HG02763 (cell line): ENCODE results near the gene C17orf78.
A peak's percentile ranks its signal among the peaks of the same experiment; 100 is the strongest.
"Not testable (repeated sequence)": the region's sequence is repeated elsewhere in the genome, so short reads cannot be mapped to it uniquely, and the experiment has no call there.

Experiments
- ATAC-seq: cut with Tn5 transposase; IDR thresholded peaks from one replicate; pipeline ENCODE4 v1.9.1; 2021; ENCODE audit warnings: mild to moderate bottlenecking, moderate library complexity; ENCODE audit not compliant: unreplicated experiment

C17orf78 gene

GRCh38 chr17:37375706-37376105 is at the start of gene C17orf78:
C17orf78 (plus strand) TSS chr17:37375985; CDS start chr17:37376093, 108 bp downstream.
- no peak for ATAC-seq

DNA sequence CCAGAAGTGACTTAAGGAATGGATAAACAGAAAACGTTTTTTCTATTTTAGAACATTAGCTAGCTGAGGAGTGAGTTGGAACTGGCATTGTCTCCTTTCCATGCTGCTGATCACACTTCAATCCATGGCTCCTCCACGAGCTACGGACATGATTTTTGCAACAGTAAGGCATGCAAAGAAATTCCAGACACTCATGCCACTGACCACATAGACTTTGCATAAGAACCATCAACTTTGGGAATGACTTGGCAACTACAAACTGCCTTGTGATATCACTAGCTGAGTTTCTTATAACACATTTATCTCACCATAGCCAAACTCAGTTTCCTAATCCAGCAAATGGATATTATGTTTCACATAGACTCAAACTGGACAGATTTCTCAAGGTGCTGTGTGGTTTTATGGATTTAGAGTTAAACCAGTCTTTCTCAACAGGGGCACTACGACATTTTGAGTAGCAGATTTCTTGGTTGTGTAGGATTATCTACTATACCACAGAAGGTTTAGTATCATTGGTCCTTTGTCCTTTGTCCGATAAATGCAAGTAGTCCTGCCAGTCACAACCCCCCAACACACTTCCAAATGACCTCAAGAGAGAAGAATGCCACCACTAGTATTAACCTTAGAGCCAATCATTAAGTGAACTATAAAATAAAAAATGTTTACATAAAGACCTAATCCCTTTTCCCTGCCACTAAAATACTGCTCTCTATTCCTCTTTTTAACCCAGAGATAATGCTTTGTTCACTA is 48.3 kb upstream of the C17orf78 start:
- ATAC-seq = no peak

GRCh38 chr17:37338847-37339246 is 36.9 kb upstream of the C17orf78 start:
- ATAC-seq = no peak

GRCh38 chr17:37339321-37339720 is 36.5 kb upstream of the C17orf78 start:
- no peak for ATAC-seq

- no peak for ATAC-seq
Measured at GRCh38 chr17:37340804-37341203, 35.0 kb upstream of the C17orf78 start.

DNA sequence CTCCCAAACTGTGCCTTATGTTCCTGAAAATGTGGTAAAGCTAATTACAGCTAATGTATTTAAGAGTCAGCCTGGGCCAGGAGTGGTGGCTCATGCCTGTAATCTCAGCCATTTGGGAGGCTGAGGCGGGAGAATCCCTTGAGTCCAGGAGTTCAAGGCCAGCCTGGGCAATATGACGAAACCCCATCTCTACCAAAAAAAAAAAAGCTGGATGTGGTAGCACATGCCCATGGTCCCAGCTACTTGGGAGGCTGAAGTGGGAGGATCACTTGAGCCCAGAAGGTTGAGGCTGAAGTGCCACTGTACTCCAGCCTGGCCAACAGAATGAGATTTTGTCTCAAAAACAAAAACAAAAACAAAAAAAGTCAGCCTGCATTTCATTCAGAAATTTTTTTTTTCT is 33.2 kb upstream of the C17orf78 start:
- ATAC-seq = no peak

DNA sequence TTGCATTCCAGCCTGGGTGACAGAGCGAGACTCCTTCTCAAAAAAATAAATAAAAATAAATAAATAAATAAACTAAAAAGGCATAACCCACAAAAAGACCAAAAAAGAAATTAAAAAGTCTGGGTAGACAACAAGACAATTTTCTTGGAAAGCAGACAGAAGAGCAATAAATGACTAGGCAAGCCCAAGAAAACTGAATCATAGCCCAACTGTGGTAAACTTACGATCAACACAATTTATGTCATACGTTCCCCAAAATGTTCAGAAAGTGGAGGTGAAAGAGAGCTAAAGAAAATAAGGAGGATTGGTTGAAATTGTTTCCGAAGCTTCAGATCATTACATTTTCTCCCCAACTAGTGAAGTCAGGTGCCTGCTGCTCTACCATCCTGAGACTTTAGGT is 31.3 kb upstream of the C17orf78 start:
- ATAC-seq = no peak

- not testable (repeated sequence) for ATAC-seq
Measured at GRCh38 chr17:37346863-37347402, 28.9 kb upstream of the C17orf78 start.

GRCh38 chr17:37356796-37357569 is 18.8 kb upstream of the C17orf78 start:
- ATAC-seq = not testable (repeated sequence)

- ATAC-seq = no peak
Measured at GRCh38 chr17:37358098-37358829, 17.5 kb upstream of the C17orf78 start.

GRCh38 chr17:37358830-37359681 is 16.7 kb upstream of the C17orf78 start:
- ATAC-seq = peak; percentile 91

DNA sequence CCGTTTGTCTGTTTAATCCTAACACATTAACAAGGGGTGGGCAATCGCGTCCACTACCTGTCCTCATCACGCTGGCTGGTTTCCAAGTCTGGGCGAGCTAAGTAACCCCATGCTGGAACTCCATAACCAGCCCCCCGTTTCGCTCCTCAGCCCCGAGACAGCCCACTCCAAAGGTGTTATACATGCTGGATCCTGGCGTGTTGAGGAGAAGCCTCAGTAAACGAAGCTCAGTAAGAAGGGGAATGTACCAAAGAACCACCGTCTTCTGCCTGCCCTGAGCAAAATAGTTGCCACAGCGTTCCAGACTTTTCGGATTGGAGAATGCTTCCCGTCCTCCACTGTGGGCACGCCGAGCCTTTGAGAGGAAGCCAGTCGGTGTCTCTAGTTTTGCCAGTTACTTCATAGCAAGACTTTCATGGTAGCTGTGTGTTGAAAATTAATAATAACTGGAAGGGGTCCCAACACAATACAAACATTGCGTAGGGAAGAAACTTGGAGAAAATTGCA is 16.1 kb upstream of the C17orf78 start:
- no peak for ATAC-seq

GRCh38 chr17:37360632-37361031 is 15.2 kb upstream of the C17orf78 start:
- no peak for ATAC-seq

DNA sequence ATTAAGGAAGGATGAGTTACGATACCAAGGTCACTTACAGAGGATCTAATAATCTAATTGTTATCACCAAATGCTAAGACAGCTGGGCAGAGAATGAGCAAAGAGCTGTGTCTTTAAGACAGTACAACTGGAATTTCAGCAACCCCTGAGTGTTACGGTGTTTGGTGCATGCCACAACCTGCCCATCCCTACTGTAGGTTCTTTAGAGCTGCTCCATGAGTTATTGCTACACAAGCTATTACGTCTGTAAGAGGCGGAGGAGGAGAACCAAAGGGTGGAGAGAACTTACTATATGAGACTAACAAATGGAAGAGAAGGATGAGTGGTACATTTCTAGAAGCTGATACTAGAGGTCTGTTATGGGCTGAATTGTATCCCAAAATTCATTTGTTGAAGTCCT is 14.2 kb upstream of the C17orf78 start:
- no peak for ATAC-seq

DNA sequence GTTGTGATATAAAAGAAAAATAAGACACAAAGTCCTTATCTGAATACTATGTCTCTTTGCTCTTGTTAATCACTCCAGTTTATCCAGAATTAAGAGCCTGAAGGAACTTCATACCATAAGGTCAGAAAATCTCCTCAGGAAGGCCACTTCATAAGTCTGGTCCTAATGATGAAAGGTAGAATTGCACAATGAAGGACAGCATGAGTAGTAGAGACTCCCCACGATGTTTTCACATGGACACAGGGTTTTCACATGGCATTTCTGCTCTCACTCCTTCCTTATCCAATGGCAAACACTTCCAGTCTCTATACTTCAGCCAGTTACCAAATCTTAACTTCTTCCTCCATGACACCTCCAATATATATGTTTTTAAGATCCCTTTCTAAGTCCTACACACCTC is 10.2 kb upstream of the C17orf78 start:
- ATAC-seq = no peak

DNA sequence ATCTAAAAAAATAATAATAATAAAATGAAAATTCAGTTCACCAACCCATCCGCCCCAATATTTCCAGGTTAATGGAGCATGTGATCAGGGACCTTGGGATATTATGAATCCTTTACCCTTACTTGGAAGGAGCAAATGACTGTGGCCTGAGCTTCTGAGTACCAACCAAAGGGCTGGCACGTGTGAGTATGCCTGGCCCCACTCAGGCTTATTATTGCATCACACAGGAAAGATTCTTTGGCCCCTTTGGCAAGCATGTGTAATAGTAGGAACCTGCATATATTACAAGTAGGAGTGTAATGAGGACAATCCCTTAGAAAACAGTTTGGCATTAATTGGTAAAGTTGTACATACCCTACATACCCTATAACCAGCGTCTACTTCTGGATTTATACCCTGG is 7.2 kb upstream of the C17orf78 start:
- no peak for ATAC-seq

DNA sequence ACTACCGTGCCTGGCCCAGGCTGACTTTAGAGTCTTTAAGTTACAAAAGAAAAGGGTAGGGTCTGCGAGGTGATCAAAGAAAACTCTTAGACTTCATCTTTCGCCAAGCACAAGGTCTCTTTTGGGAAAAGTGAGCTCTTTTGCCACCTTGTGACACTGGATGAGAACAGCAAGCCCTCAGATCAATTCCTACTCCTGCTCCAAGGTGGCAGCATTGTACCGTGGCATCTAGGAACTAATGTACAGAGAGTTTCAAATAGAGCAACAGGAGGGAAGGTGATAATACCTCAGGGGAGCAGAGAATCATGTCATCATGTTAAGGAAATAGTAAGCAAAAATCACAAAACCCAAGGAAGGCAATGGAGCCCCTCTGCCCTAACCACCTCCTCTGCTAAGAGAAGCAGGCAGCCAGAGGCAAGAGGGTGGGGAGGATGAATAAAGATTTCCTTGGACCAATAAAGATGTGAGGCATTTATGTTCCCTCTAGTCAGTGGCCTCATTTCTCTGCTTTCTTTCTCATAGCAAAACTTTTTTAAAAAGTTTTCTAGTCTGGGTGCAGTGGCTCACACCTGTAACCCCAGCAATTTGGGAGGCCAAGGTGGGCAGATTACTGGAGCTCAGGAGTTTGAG is 2.1 kb upstream of the C17orf78 start:
- no peak for ATAC-seq

DNA sequence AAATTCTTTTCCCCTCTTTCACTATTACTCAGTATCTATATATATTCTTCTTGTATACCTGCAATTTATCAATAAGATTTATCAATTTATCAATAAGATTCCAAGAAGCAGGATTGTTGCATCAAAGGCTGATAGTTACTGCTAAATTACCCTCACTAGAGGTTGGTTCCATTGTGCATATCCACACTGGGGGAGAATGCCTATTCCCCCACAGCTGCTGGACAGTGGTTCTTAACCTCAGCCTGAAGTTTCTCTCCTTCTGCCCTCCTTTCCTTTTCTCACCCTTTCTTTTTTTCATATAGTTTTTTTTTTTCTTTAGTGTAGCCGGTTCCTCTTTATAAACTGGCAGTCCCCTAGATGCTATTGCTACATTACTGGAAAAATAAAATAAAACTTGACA is 6.3 kb downstream of the C17orf78 start:
- no peak for ATAC-seq

GRCh38 chr17:37384560-37385149 is 8.9 kb downstream of the C17orf78 start:
- ATAC-seq = no peak
